Endothelial cell of umbilical vein (primary cell): Measurements from ENCODE around the gene PDSS2. TPM values are rescaled to one million over a fixed set of nuclear protein-coding genes. Genes with fewer than 3 reads are reported as not detected.

ENCODE experiments used
- BruUV-seq: library from RNA; stranded (reverse); fragments of 400-500 nt; replicated peaks from 2 replicates; lab custom pipeline; 2021; lab: Mats Ljungman, UMichigan
- CTCF ChIA-PET: fragments of 300-600, 350-600 bp; sonication (Branson Sonifier 250); formaldehyde crosslinking; loops from one replicate; lab custom pipeline; 2021; ENCODE audit warnings: antibody characterized with exemption, inconsistent platforms; lab: Charles Lee
- POLR2A ChIA-PET: fragments of 300-600, 350-600 bp; sonication (Branson Sonifier 250); formaldehyde crosslinking; loops from one replicate; lab custom pipeline; 2021; ENCODE audit warnings: antibody characterized with exemption, inconsistent platforms; lab: Charles Lee
- DNase-seq: peaks from one replicate; pipeline ENCODE4 v3.0.0-alpha.2; 2011; ENCODE audit warnings: low read depth, low spot score
- FAIRE-seq: peaks from 2 replicates; lab custom pipeline; 2011; peaks lifted over from hg19 to GRCh38; lab: Jason Lieb, UNC
- H2AFZ ChIP-seq: 2 replicates; pipeline ENCODE4 v1.6.0; 2012; ENCODE audit warnings: low read depth, low read length, control low read depth, inconsistent platforms
- H3K27ac ChIP-seq: 2 replicates; pipeline ENCODE4 v1.5.1; 2011; ENCODE audit warnings: low read depth, mild to moderate bottlenecking, control low read depth, low read length, moderate library complexity; ENCODE audit not compliant: insufficient read depth
- H3K27me3 ChIP-seq, 2 experiments: 2 replicates each; pipeline versions ENCODE4 v1.6.0 to v1.6.1; 2011; ENCODE audit warnings: low read length in 2 of 2, mixed read lengths in 1 of 2; ENCODE audit not compliant: control insufficient read depth in 2 of 2, insufficient read depth in 2 of 2
- H3K36me3 ChIP-seq, 2 experiments: 2 replicates in 1 of 2; 3 replicates in 1 of 2; pipeline ENCODE4 v1.5.1; 2011; ENCODE audit warnings: low read length in 2 of 2, mild to moderate bottlenecking in 1 of 2, moderate library complexity in 1 of 2; ENCODE audit not compliant: control insufficient read depth in 2 of 2, insufficient read depth in 2 of 2; ENCODE audit errors: extremely low read depth in 1 of 2
- H3K4me1 ChIP-seq: 3 replicates; pipeline ENCODE4 v1.5.1; 2011; ENCODE audit warnings: mild to moderate bottlenecking, low read length; ENCODE audit not compliant: control insufficient read depth, insufficient read depth; ENCODE audit errors: extremely low read depth
- H3K4me2 ChIP-seq: 2 replicates; pipeline ENCODE4 v1.6.1; 2011; ENCODE audit warnings: low read length, control low read depth, mixed read lengths; ENCODE audit not compliant: insufficient read depth
- H3K4me3 ChIP-seq, 3 experiments: fragments of 200-600 bp in 1 of 3; sonication (generic), shearing (Covaris generic) in 1 of 3; replicated peaks in 1 of 3; 2 replicates each; pipeline ENCODE4 v1.5.1; 2011 to 2016; ENCODE audit warnings: control low read depth in 3 of 3, low read length in 3 of 3, mild to moderate bottlenecking in 2 of 3, inconsistent platforms in 1 of 3, low read depth in 1 of 3, moderate library complexity in 1 of 3; ENCODE audit not compliant: insufficient read depth in 1 of 3
- H3K79me2 ChIP-seq: 2 replicates; pipeline ENCODE4 v1.6.0; 2012; ENCODE audit warnings: low read length, inconsistent platforms; ENCODE audit not compliant: control insufficient read depth, insufficient read depth
- H3K9ac ChIP-seq: replicated peaks from 2 replicates; pipeline ENCODE3; 2011; ENCODE audit warnings: low read length, control low read depth; ENCODE audit not compliant: insufficient read depth; ENCODE audit errors: extremely low read depth
- H3K9me1 ChIP-seq: replicated peaks from 3 replicates; pipeline ENCODE4 v1.6.0; 2011; ENCODE audit warnings: mild to moderate bottlenecking, low read length; ENCODE audit not compliant: control insufficient read depth, insufficient read depth; ENCODE audit errors: extremely low read depth
- H3K9me3 ChIP-seq: replicated peaks from 2 replicates; pipeline ENCODE4 v1.5.1; 2012; ENCODE audit warnings: low read length, inconsistent platforms; ENCODE audit not compliant: control insufficient read depth, insufficient read depth
- H4K20me1 ChIP-seq: replicated peaks from 2 replicates; pipeline ENCODE3; 2011; ENCODE audit warnings: mild to moderate bottlenecking, low read length; ENCODE audit not compliant: control insufficient read depth, insufficient read depth; ENCODE audit errors: extremely low read depth
- EZH2 ChIP-seq: IDR thresholded peaks from 2 replicates; pipeline ENCODE4 v1.6.1; 2012; ENCODE audit warnings: borderline replicate concordance, low read depth, mild to moderate bottlenecking, moderate library complexity, low read length, inconsistent platforms; ENCODE audit not compliant: severe bottlenecking
- FOS ChIP-seq: IDR thresholded peaks from 2 replicates; pipeline ENCODE4 v1.6.1; 2011; ENCODE audit warnings: mild to moderate bottlenecking, low read length, moderate library complexity, borderline replicate concordance; ENCODE audit not compliant: insufficient read depth
- GATA2 ChIP-seq: IDR thresholded peaks from 2 replicates; pipeline ENCODE4 v1.7.0; 2011; ENCODE audit warnings: low read depth, mild to moderate bottlenecking, moderate library complexity, mixed read lengths, low read length; ENCODE audit not compliant: insufficient read length, insufficient read depth
- JUN ChIP-seq: IDR thresholded peaks from 2 replicates; pipeline ENCODE4 v1.6.1; 2011; ENCODE audit warnings: borderline replicate concordance, low read depth; ENCODE audit not compliant: insufficient read length, insufficient read depth
- MYC ChIP-seq: IDR thresholded peaks from one replicate; pipeline ENCODE4 v1.6.1; 2011; ENCODE audit warnings: mild to moderate bottlenecking, low read depth, low read length
- POLR2A ChIP-seq: IDR thresholded peaks from 2 replicates; pipeline ENCODE4 v1.6.1; 2012; ENCODE audit warnings: low read depth, mild to moderate bottlenecking, control low read depth, low read length
- POLR2AphosphoS5 ChIP-seq: IDR thresholded peaks from 2 replicates; pipeline ENCODE4 v1.6.1; 2012; ENCODE audit warnings: low read depth, mild to moderate bottlenecking, control low read depth, low read length, moderate library complexity; ENCODE audit not compliant: insufficient read depth
- dilution Hi-C: fragments of 300-500 bp; cut with MboI; formaldehyde crosslinking; loops from one replicate; pipeline ENCODE4 v1.15.0; 2019; ENCODE audit warnings: low sequenced_read_pairs; ENCODE audit not compliant: extremely low pct_ligation_motif_present
- intact Hi-C: fragments of 100-400 bp; cut with micrococcal nuclease; formaldehyde crosslinking; loops from one replicate; pipeline ENCODE4 v1.10.0; 2022
- polyA plus RNA-seq, 4 experiments: library from polyadenylated mRNA; depleted of rRNA in 3 of 4; stranded (reverse) in 3 of 4; unstranded in 1 of 4; fragments of >200 nt; gene quantifications; 2 replicates each; pipeline versions ENCODE4 v1.2.1 to v1.2.3, GENCODE V29; 2011 to 2012; ENCODE audit warnings: missing spikeins in 1 of 4
- total RNA-seq: library from RNA; stranded (reverse); gene quantifications from 2 replicates; pipeline ENCODE4 v1.2.3, GENCODE V29; 2021
- TF ChIP-seq, protein P1 (sequence below), 2 donors: IDR thresholded peaks; 1 replicate in 1 of 2; 2 replicates in 1 of 2; pipeline ENCODE4 v1.5.1; 2011; ENCODE audit warnings: low read length in 2 of 2, mild to moderate bottlenecking in 2 of 2, moderate library complexity in 2 of 2, control low read depth in 1 of 2, inconsistent platforms in 1 of 2, low read depth in 1 of 2; ENCODE audit not compliant: insufficient read depth in 1 of 2; ENCODE audit errors: extremely low read depth in 1 of 2
- TF ChIP-seq, protein P2 (sequence below): IDR thresholded peaks from 2 replicates; pipeline ENCODE4 v1.6.1; 2011; ENCODE audit not compliant: insufficient read depth, insufficient read length

The PDSS2 gene
- total and polyA plus RNA-seq, 2 donors (not counting 3 experiments of a cell fraction or from before 2014, with no cell fraction given), result 7.6 to 9.3 TPM

DNA sequence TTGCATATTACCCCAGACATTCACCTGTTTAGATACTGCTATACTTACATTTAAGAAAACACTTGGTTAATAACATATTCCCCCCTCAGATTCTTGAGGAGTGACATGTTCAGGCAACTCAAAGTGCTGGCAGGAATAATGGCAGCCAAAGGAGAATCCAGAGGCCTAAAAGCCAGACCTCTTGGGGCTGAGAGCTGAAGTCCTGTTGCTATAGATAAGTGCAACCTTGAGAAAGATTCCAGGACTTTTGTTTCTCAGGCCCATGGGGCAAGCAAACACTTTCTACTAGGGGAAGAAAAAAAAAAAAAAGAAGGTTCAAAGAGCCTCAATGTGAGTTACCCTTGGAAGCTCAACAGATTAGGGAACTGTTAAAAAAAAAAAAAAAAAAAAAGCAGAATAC is 211.2 kb downstream of the PDSS2 start:
- Histone ChIP-seq H3K9ac (no peak overlapping the region), H3K4me2 (no peak overlapping the region), H2AFZ (no peak overlapping the region), H3K9me3 (no peaks in the 10 kb centered on the region), H3K9me1 (no peaks in the 10 kb centered on the region), H3K4me1 (no peaks in the 10 kb centered on the region), H3K27me3 (no peaks in the 10 kb centered on the region), H3K27ac (no peak overlapping the region), H3K79me2 (no peaks in the 10 kb centered on the region), H4K20me1 (no peaks in the 10 kb centered on the region), H3K4me3 (no peak overlapping the region), H3K36me3 (no peaks in the 10 kb centered on the region)
- dilution Hi-C loops (no loop called here), intact Hi-C loops (no loop called here)
- TF ChIP-seq EZH2 (no peak), POLR2A (no peak), FOS (no peak), JUN (no peak), MYC (no peak), POLR2AphosphoS5 (no peak), GATA2 (no peak)
- TF ChIP-seq, protein P1, sequence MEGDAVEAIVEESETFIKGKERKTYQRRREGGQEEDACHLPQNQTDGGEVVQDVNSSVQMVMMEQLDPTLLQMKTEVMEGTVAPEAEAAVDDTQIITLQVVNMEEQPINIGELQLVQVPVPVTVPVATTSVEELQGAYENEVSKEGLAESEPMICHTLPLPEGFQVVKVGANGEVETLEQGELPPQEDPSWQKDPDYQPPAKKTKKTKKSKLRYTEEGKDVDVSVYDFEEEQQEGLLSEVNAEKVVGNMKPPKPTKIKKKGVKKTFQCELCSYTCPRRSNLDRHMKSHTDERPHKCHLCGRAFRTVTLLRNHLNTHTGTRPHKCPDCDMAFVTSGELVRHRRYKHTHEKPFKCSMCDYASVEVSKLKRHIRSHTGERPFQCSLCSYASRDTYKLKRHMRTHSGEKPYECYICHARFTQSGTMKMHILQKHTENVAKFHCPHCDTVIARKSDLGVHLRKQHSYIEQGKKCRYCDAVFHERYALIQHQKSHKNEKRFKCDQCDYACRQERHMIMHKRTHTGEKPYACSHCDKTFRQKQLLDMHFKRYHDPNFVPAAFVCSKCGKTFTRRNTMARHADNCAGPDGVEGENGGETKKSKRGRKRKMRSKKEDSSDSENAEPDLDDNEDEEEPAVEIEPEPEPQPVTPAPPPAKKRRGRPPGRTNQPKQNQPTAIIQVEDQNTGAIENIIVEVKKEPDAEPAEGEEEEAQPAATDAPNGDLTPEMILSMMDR (IDR thresholded peaks at IDR 0.05; ENCODE audit: extremely low read depth in 1 of 2, insufficient read depth in 1 of 2, low read depth in 1 of 2, low read length in 2 of 2), result no peak
- TF ChIP-seq, protein P2, sequence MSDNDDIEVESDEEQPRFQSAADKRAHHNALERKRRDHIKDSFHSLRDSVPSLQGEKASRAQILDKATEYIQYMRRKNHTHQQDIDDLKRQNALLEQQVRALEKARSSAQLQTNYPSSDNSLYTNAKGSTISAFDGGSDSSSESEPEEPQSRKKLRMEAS, result no peak
- ChIA-PET POLR2A (interaction anchor here (0.5 kb wide), 1 partner anchor 42 kb away, joined by 4 read pairs; no protein-coding TSS in a partner anchor), CTCF (interaction anchor here (0.7 kb wide), 1 partner anchor 38 kb away, joined by 3 read pairs; no protein-coding TSS in a partner anchor)
- no peak for FAIRE-seq
- no TSS peak for BruUV-seq
- no peak for DNase-seq
